RWPE1 (cell line): ENCODE measurements around the gene DNALI1.
"Not testable (repeated sequence)": the region's sequence is repeated elsewhere in the genome, so short reads cannot be mapped to it uniquely, and the experiment has no call there.

Experiments
- CTCF ChIA-PET: fragments of 350-600 bp; sonication (Branson Sonifier 250); formaldehyde crosslinking; extraction: SDS; loops from one replicate; lab custom pipeline; 2021; lab: Yijun Ruan, JAX
- POLR2A ChIA-PET: fragments of 400-600 bp; formaldehyde crosslinking; extraction: SDS; loops from one replicate; lab custom pipeline; 2020; ENCODE audit warnings: antibody characterized with exemption; ENCODE audit not compliant: low non-redundant PET; lab: Yijun Ruan, JAX
- DNase-seq: peaks from one replicate; pipeline ENCODE4 v3.0.0; 2012; ENCODE audit warnings: low spot score
- H3K27ac ChIP-seq: fragments of 450-650 bp; 2 replicates; pipeline ENCODE4 v1.5.1; 2017
- CTCF ChIP-seq: fragments of 450-650 bp; conservative IDR thresholded peaks from 2 replicates; pipeline ENCODE4 v1.5.1; 2017; ENCODE audit warnings: low read depth, mild to moderate bottlenecking

Gene DNALI1

DNA sequence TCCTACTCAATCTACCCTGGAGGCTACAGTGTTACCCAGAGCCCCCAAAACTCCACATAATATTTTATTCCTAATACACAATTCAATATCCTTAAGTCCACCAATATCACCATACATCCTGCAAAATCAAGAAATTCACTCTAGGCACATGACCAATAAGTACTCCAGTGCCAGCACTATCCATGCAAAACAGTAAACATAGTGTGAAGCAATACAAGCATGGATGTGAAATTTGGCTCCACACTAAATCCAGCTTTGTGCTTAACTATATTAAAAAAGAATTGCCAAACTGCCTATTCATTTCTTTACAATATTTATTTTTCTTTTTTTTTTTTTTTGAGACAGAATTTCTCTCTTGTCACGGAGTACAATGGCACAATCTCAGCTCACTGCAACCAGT lies 39.2 kb upstream of the DNALI1 start:
- no peak overlapping the region for H3K27ac ChIP-seq
- no peak for DNase-seq
- ChIA-PET CTCF (no interaction called here), POLR2A (no interaction called here)
- no peak for TF ChIP-seq CTCF

GRCh38 chr1:37518241-37518640 lies 38.5 kb upstream of the DNALI1 start:
- CTCF ChIA-PET, DNase-seq, POLR2A ChIA-PET, H3K27ac ChIP-seq: not testable (repeated sequence)

GRCh38 chr1:37518929-37519328 lies 37.8 kb upstream of the DNALI1 start:
- POLR2A ChIA-PET, DNase-seq, CTCF ChIA-PET, H3K27ac ChIP-seq: not testable (repeated sequence)

- POLR2A ChIA-PET, result no interaction called here
- no peak for DNase-seq
- CTCF ChIA-PET, result no interaction called here
- TF ChIP-seq CTCF, result no peak
- no peak overlapping the region for H3K27ac ChIP-seq
These were observed 37.1 kb upstream of the DNALI1 start for GRCh38 chr1:37519613-37520012.

DNA sequence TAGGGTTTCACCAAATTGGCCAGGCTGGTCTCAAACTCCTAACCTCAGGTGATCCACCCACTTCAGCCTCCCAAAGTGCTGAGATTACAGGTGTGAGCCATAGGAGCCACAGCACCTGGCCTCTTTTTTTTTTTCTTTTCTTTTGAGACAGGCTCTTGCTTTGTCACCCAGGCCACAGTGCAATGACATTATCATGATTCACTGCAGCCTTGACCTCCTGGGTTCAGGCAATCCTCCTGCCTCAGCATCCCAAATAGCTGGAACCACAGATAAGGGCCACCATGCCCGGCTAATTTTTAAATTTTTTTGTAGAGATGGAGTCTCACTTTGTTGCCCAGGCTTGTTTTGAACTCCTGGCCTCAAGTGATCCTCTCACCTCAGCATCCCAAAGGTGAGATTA lies 26.9 kb upstream of the DNALI1 start:
- CTCF ChIA-PET, result interaction anchor here (0.6 to 1.5 kb wide), 3 partner anchors 16 to 151 kb away, joined by 3 read pairs; no protein-coding TSS in a partner anchor
- POLR2A ChIA-PET, DNase-seq, H3K27ac ChIP-seq: not testable (repeated sequence)

GRCh38 chr1:37532418-37533156 lies 24.2 kb upstream of the DNALI1 start:
- DNase-seq, POLR2A ChIA-PET, H3K27ac ChIP-seq: not testable (repeated sequence)
- CTCF ChIA-PET, result interaction anchor here (0.6 kb wide), 2 partner anchors 43 to 59 kb away, joined by 3 read pairs; no protein-coding TSS in a partner anchor

GRCh38 chr1:37533317-37534093 lies 23.2 kb upstream of the DNALI1 start:
- ChIA-PET POLR2A (no interaction called here), CTCF (no interaction called here)
- TF ChIP-seq CTCF, result no peak
- DNase-seq, result no peak
- H3K27ac ChIP-seq, result no peak overlapping the region

DNA sequence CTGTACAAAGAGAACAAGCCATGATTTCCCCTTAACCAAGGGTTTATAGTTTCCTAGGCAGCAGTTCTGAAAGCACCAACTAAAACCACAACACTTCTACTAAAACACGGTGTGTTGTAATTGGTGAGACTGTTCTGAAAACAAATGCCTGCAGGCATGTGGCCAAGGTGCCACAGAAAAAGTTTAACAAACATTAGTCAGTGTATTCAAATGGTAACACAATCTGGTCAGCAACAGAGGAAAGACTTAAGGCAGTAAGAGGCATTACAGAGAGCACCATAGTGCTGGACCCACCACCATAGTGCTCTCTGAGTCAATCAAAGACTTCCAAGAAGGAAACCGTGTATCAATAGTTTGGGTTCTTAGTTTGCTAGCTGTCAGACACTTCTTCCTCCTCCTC lies 19.4 kb upstream of the DNALI1 start:
- H3K27ac ChIP-seq, result no peak overlapping the region
- POLR2A ChIA-PET, result no interaction called here
- CTCF ChIA-PET, result interaction anchor here (1.9 kb wide), 1 partner anchor 23 kb away, joined by 7 read pairs; the partner anchor contains the start of gene MEAF6
- no peak for TF ChIP-seq CTCF
- DNase-seq, result peak; percentile 18

DNA sequence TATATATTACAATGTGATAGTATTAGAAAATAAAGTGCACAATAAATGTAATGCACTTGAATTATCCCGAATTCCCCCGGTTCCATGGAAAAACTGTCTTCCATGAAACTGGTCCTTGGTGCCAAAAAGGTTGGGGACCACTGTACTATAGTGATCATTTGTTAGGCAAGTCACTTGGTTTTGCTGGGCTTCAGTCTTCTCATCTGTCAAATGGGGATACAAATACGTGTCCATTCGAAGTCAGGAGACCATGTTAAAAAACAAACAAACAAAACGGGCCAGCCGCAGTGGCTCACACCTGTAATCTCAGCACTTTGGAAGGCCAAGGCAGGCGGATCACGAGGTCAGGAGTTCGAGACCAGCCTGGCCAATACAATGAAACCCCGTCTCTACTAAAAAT lies 17.6 kb upstream of the DNALI1 start:
- DNase-seq, POLR2A ChIA-PET, CTCF ChIA-PET, H3K27ac ChIP-seq: not testable (repeated sequence)
